Measurements from ENCODE around the gene PRCP.

The PRCP gene

GRCh38 chr11:82811369-82811768 lies 88.9 kb downstream of the PRCP start:
- no peak overlapping the region for H3K27ac Mint-ChIP-seq
- TF ChIP-seq CTCF (IDR thresholded peaks at IDR 0.05; ENCODE audit: unreplicated experiment in 3 of 3) = no peak
- no peak overlapping the region for H3K4me3 Mint-ChIP-seq
- H3K4me1 Mint-ChIP-seq = peaks cover 6% of the 10 kb centered on the region
- peaks cover 4% of the 10 kb centered on the region for H3K27me3 Mint-ChIP-seq (ENCODE audit: low read depth)
- no peaks in the 10 kb centered on the region for H3K9me3 Mint-ChIP-seq
- no peaks in the 10 kb centered on the region for H3K36me3 Mint-ChIP-seq (ENCODE audit: low read depth)

GRCh38 chr11:82810738-82811137 lies 89.5 kb downstream of the PRCP start:
- no peaks in the 10 kb centered on the region for H3K36me3 Mint-ChIP-seq (ENCODE audit: low read depth)

GRCh38 chr11:82810326-82810725 lies 89.9 kb downstream of the PRCP start:
- H3K36me3 Mint-ChIP-seq (ENCODE audit: low read depth) = no peaks in the 10 kb centered on the region
- H3K4me3 Mint-ChIP-seq = no peak overlapping the region
- peaks cover 6% of the 10 kb centered on the region for H3K4me1 Mint-ChIP-seq
- H3K27ac Mint-ChIP-seq = no peak overlapping the region
- no peaks in the 10 kb centered on the region for H3K27me3 Mint-ChIP-seq (ENCODE audit: low read depth)
- H3K9me3 Mint-ChIP-seq = no peaks in the 10 kb centered on the region
- no peak for TF ChIP-seq CTCF (IDR thresholded peaks at IDR 0.05; ENCODE audit: unreplicated experiment in 3 of 3)

More at GRCh38 chr11:82810738-82811137, 89.5 kb downstream of the PRCP start:
- H3K4me1 Mint-ChIP-seq = peaks cover 6% of the 10 kb centered on the region
- no peak overlapping the region for H3K27ac Mint-ChIP-seq
- TF ChIP-seq CTCF (IDR thresholded peaks at IDR 0.05; ENCODE audit: unreplicated experiment in 3 of 3) = no peak
- no peak overlapping the region for H3K4me3 Mint-ChIP-seq
- H3K9me3 Mint-ChIP-seq = no peaks in the 10 kb centered on the region
- peaks cover under 1% of the 10 kb centered on the region for H3K27me3 Mint-ChIP-seq (ENCODE audit: low read depth)

GRCh38 chr11:82807646-82808045 lies 92.6 kb downstream of the PRCP start:
- TF ChIP-seq CTCF (IDR thresholded peaks at IDR 0.05; ENCODE audit: unreplicated experiment in 3 of 3) = no peak
- H3K4me1 Mint-ChIP-seq = no peaks in the 10 kb centered on the region
- no peak overlapping the region for H3K27ac Mint-ChIP-seq
- H3K27me3 Mint-ChIP-seq (ENCODE audit: low read depth) = no peaks in the 10 kb centered on the region
- H3K9me3 Mint-ChIP-seq = no peaks in the 10 kb centered on the region
- no peak overlapping the region for H3K4me3 Mint-ChIP-seq
- no peaks in the 10 kb centered on the region for H3K36me3 Mint-ChIP-seq (ENCODE audit: low read depth)

- H3K4me3 Mint-ChIP-seq = no peak overlapping the region
- no peaks in the 10 kb centered on the region for H3K4me1 Mint-ChIP-seq
- no peaks in the 10 kb centered on the region for H3K9me3 Mint-ChIP-seq
- TF ChIP-seq CTCF (IDR thresholded peaks at IDR 0.05; ENCODE audit: unreplicated experiment in 3 of 3) = no peak
- H3K27ac Mint-ChIP-seq = no peak overlapping the region
- H3K27me3 Mint-ChIP-seq (ENCODE audit: low read depth) = no peaks in the 10 kb centered on the region
- no peaks in the 10 kb centered on the region for H3K36me3 Mint-ChIP-seq (ENCODE audit: low read depth)
Observed at GRCh38 chr11:82802710-82803109, 97.5 kb downstream of the PRCP start.
